Pancreas (tissue), 10 donors: ENCODE results near the gene ESR1. TPM values are rescaled to one million over a fixed set of nuclear protein-coding genes. Genes with fewer than 3 reads are reported as not detected.
"Not testable (repeated sequence)": the region's sequence is repeated elsewhere in the genome, so short reads cannot be mapped to it uniquely, and the experiment has no call there.

Experiments
- ATAC-seq, 4 donors: fragments of 200-7000 bp; cut with Tn5 transposase; one replicate each; pipeline versions ENCODE4 v1.8.0 to v1.9.1; 2020; ENCODE audit warnings: mild to moderate bottlenecking in 4 of 4, moderate library complexity in 4 of 4
- DNase-seq, 6 donors: peaks; one replicate each; pipeline ENCODE4 v3.0.0-alpha.2; 2020
- FAIRE-seq: peaks from 2 replicates; lab custom pipeline; 2012; peaks lifted over from hg19 to GRCh38; lab: Jason Lieb, UNC
- H3K27ac ChIP-seq, 4 donors: fragments of 200-600 bp; sonication (generic); 1 replicate in 3 of 4; 2 replicates in 1 of 4; pipeline versions ENCODE4 v1.5.0 to v1.8.0; 2020
- H3K27me3 ChIP-seq, 4 donors: fragments of 200-600 bp; one replicate each; pipeline ENCODE4 v1.8.0; 2021
- H3K36me3 ChIP-seq, 3 donors: fragments of 200-600 bp; sonication (generic) in 1 of 3; one replicate each; pipeline versions ENCODE4 v1.5.0 to v1.8.0; 2020 to 2021
- H3K4me1 ChIP-seq, 3 donors: fragments of 200-600 bp; one replicate each; pipeline ENCODE4 v1.8.0; 2021
- H3K4me3 ChIP-seq, 4 donors: fragments of 200-600 bp; sonication (generic) in 2 of 4; one replicate each; pipeline versions ENCODE4 v1.5.0 to v1.8.0; 2020 to 2021
- H3K9me3 ChIP-seq, 4 donors: fragments of 200-600 bp; one replicate each; pipeline ENCODE4 v1.8.0; 2021
- CTCF ChIP-seq, 4 donors: fragments of 200-600 bp; sonication (generic) in 3 of 4; IDR thresholded peaks; one replicate each; pipeline versions ENCODE4 v1.5.0 to v1.8.0; 2021; ENCODE audit warnings: antibody characterized with exemption in 4 of 4
- WGBS, 2 donors: extraction: QIAGEN DNeasy Blood & Tissue Kit; methylation state at CpG; one replicate each; pipeline ENCODE4 v1.1.7; 2013; 5-methylcytosine and 5-hydroxymethylcytosine counted together
- intact Hi-C, 3 donors: fragments of 100-400 bp; cut with DNase I; formaldehyde crosslinking; loops; one replicate each; pipeline versions ENCODE4 v1.11.1 to v1.14.2; 2022
- polyA plus RNA-seq, 2 donors: library from polyadenylated mRNA; stranded (reverse); fragments of 200-250 nt; gene quantifications; one replicate each; pipeline ENCODE4 v1.2.3, GENCODE V29; 2013
- total RNA-seq, 6 donors: library from RNA; stranded (reverse); fragmentation: NEBNext Ultra II Directional in 4 of 6; extraction: Animal tissue kit (Norgen Biotek cat#: 25700) in 4 of 6; gene quantifications; one replicate each; pipeline versions ENCODE4 v1.2.1 to v1.2.4, GENCODE V29; 2021 to 2023
- donor health status: healthy with polysubstance abuse.
- donor health status: DM: no; HTN: no; CAD: no; lungs with moderate emphysema.
- donor health status: DM: no; HTN: no; CAD: no.
- donor health status: control.
- donor health status: control.
- donor health status: Bipolar disorder and iron deficiency.
- donor health status: DM: yes; HTN: yes; CAD: no.
- donor health status: DM: no; HTN: no; CAD: no.
- donor health status: DM: no; HTN: no; CAD: no.
- donor health status: DM: yes; HTN: yes; CAD: no.

The ESR1 gene
- total and polyA plus RNA-seq, 8 donors = 0.19 to 1.0 (median 0.41) TPM

- FAIRE-seq = no peak
- Histone ChIP-seq H3K27me3 (no peaks in the 10 kb centered on the region), H3K27ac (no peak overlapping the region), H3K4me1 (no peaks in the 10 kb centered on the region), H3K36me3 (no peaks in the 10 kb centered on the region), H3K9me3 (no peaks in the 10 kb centered on the region), H3K4me3 (no peak overlapping the region)
- 52 to 73% methylated on average over 3 of the region's 3 CpGs for WGBS, 2 donors
- intact Hi-C loops = no loop called here
- ATAC-seq = no peak
- no peak for TF ChIP-seq CTCF (IDR thresholded peaks at IDR 0.05)
- DNase-seq = no peak
Observed at GRCh38 chr6:152071318-152071717, 263.8 kb downstream of the ESR1 start.

- intact Hi-C loops = no loop called here
- Histone ChIP-seq H3K9me3 (no peaks in the 10 kb centered on the region), H3K36me3 (no peaks in the 10 kb centered on the region), H3K27me3 (no peaks in the 10 kb centered on the region), H3K4me1 (no peaks in the 10 kb centered on the region), H3K4me3 (no peak overlapping the region), H3K27ac (no peak overlapping the region)
- ATAC-seq (no peak), DNase-seq (no peak), FAIRE-seq (no peak)
- WGBS, 2 donors = 52 to 77% methylated on average over 3 of the region's 3 CpGs
- TF ChIP-seq CTCF (IDR thresholded peaks at IDR 0.05) = no peak
Observed at GRCh38 chr6:152071843-152072242, 264.4 kb downstream of the ESR1 start.

GRCh38 chr6:152076242-152076641 is 268.8 kb downstream of the ESR1 start:
- H3K4me1 ChIP-seq, H3K27ac ChIP-seq, H3K4me3 ChIP-seq, ATAC-seq, H3K9me3 ChIP-seq, DNase-seq, H3K36me3 ChIP-seq, H3K27me3 ChIP-seq, FAIRE-seq, intact Hi-C loops: not testable (repeated sequence)
- 62% methylated on average over 3 of the region's 3 CpGs for WGBS, 2 donors

- TF ChIP-seq CTCF (IDR thresholded peaks at IDR 0.05) = no peak
Observed at GRCh38 chr6:152078001-152078400, 270.5 kb downstream of the ESR1 start.

GRCh38 chr6:152078804-152079203 is 271.3 kb downstream of the ESR1 start:
- WGBS, 2 donors = 50 to 64% methylated on average over 7 of the region's 7 CpGs
- ATAC-seq (no peak), FAIRE-seq (no peak), DNase-seq (no peak)
- Histone ChIP-seq H3K27ac (no peak overlapping the region), H3K27me3 (no peaks in the 10 kb centered on the region), H3K4me3 (no peak overlapping the region), H3K36me3 (no peaks in the 10 kb centered on the region), H3K4me1 (no peaks in the 10 kb centered on the region), H3K9me3 (no peaks in the 10 kb centered on the region)
- intact Hi-C loops = no loop called here
- TF ChIP-seq CTCF (IDR thresholded peaks at IDR 0.05) = no peak

More at GRCh38 chr6:152078001-152078400, 270.5 kb downstream of the ESR1 start:
- no peaks in the 10 kb centered on the region for H3K36me3 ChIP-seq
- no peak overlapping the region for H3K27ac ChIP-seq
- ATAC-seq (no peak), DNase-seq (no peak), FAIRE-seq (no peak)
- H3K4me3 ChIP-seq = no peak overlapping the region
- WGBS, 2 donors = 56 to 65% methylated on average over 4 of the region's 4 CpGs
- H3K9me3 ChIP-seq = no peaks in the 10 kb centered on the region
- H3K4me1 ChIP-seq = no peaks in the 10 kb centered on the region
- no peaks in the 10 kb centered on the region for H3K27me3 ChIP-seq
- intact Hi-C loops = no loop called here
